DND-41 (cell line): ENCODE results near the gene NEDD9.

Source experiments
- ATAC-seq: fragments of 200-7000 bp; cut with Tn5 transposase; 3 replicates; pipeline ENCODE4 v1.9.1; 2021; ENCODE audit warnings: low read depth; ENCODE audit not compliant: insufficient read depth
- DNase-seq: peaks from one replicate; pipeline ENCODE4 v3.0.0-alpha.2; 2020
- H2AFZ ChIP-seq: 2 replicates; pipeline ENCODE4 v1.6.0; 2012; ENCODE audit warnings: low read depth, low read length
- H3K27ac ChIP-seq: 2 replicates; pipeline ENCODE4 v1.5.1; 2012; ENCODE audit warnings: low read length, inconsistent platforms
- H3K27me3 ChIP-seq: fragments of 200-600 bp; sonication (generic); 2 replicates; pipeline ENCODE4 v1.6.0; 2012; ENCODE audit warnings: low read length, mild to moderate bottlenecking, inconsistent platforms; ENCODE audit not compliant: insufficient read depth, poor library complexity
- H3K36me3 ChIP-seq: 2 replicates; pipeline ENCODE4 v1.5.1; 2012; ENCODE audit warnings: low read length, inconsistent platforms; ENCODE audit not compliant: insufficient read depth
- H3K4me1 ChIP-seq: 2 replicates; pipeline ENCODE4 v1.5.1; 2012; ENCODE audit warnings: mild to moderate bottlenecking, low read length; ENCODE audit not compliant: insufficient read depth
- H3K4me2 ChIP-seq: 2 replicates; pipeline ENCODE4 v1.6.0; 2012; ENCODE audit warnings: mild to moderate bottlenecking, moderate library complexity, low read length, inconsistent platforms; ENCODE audit not compliant: insufficient read depth
- H3K4me3 ChIP-seq, 2 experiments: fragments of 200-600 bp in 1 of 2; shearing (Covaris generic) in 1 of 2; 2 replicates each; pipeline ENCODE4 v1.5.1; 2012 to 2016; ENCODE audit warnings: inconsistent platforms in 2 of 2, low read length in 2 of 2, mild to moderate bottlenecking in 2 of 2, low read depth in 1 of 2, moderate library complexity in 1 of 2
- H3K79me2 ChIP-seq: 2 replicates; pipeline ENCODE4 v1.6.0; 2012; ENCODE audit warnings: low read length, inconsistent platforms; ENCODE audit not compliant: insufficient read depth
- H3K9ac ChIP-seq: 2 replicates; pipeline ENCODE4 v1.6.0; 2012; ENCODE audit warnings: low read depth, mild to moderate bottlenecking, inconsistent platforms, low read length, moderate library complexity
- H3K9me3 ChIP-seq: 2 replicates; pipeline ENCODE4 v1.5.1; 2012; ENCODE audit warnings: low read length, moderate library complexity, mild to moderate bottlenecking, inconsistent platforms; ENCODE audit not compliant: insufficient read depth, severe bottlenecking
- H4K20me1 ChIP-seq: 2 replicates; pipeline ENCODE4 v1.6.0; 2012; ENCODE audit warnings: low read length; ENCODE audit not compliant: insufficient read depth
- EZH2 ChIP-seq: IDR thresholded peaks from 3 replicates; pipeline ENCODE4 v1.6.1; 2012; ENCODE audit warnings: borderline replicate concordance, low read depth, mild to moderate bottlenecking, moderate library complexity, low read length, inconsistent platforms; ENCODE audit not compliant: severe bottlenecking
- TF ChIP-seq, protein P1 (sequence below): IDR thresholded peaks from 2 replicates; pipeline ENCODE4 v1.5.1; 2012; ENCODE audit warnings: borderline replicate concordance, low read length, moderate library complexity, mild to moderate bottlenecking; ENCODE audit not compliant: poor library complexity, severe bottlenecking; ENCODE audit errors: extremely low read depth

NEDD9 gene

DNA sequence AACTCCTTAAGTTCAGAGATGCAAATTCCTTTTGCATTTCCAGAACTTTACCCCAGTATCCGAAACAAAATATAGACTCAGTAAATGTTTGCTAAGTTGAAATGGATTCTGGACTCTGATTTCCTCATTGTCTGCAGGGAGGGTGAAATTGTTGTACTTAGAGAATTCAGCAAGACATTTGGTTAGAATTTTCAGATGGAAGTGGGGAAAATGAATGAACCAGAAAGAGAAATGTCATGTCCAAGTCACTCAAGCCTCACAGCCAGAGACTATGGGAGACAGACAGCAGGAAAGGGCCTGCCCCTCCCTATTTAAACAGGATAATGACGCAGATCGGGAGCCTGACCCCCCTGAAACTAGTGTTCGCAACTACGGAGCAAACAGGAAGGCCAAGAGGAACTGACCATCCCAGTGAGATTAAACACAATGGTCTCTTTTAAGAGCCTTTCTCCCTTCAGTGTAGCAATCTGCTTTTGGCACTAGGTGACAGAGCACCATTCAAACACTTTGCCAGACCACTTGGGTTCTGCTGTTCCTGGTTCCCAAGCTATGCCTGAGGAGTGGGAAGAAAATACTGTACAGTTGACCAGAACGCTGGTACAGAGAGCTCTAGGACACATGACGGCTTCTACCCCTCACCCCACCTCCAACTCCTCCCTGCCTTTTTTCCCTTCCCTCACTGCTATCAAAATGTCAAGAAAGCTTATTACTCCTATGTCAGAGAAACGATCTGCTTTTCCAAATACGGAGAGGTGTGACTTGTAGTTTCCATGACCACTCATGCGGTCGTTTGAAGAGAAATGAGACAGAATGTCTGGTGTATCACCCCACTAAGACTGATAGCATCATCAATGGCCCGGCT is 13.7 kb downstream of the NEDD9 start:
- DNase-seq (no peak), ATAC-seq (no peak)
- TF ChIP-seq, protein P1, sequence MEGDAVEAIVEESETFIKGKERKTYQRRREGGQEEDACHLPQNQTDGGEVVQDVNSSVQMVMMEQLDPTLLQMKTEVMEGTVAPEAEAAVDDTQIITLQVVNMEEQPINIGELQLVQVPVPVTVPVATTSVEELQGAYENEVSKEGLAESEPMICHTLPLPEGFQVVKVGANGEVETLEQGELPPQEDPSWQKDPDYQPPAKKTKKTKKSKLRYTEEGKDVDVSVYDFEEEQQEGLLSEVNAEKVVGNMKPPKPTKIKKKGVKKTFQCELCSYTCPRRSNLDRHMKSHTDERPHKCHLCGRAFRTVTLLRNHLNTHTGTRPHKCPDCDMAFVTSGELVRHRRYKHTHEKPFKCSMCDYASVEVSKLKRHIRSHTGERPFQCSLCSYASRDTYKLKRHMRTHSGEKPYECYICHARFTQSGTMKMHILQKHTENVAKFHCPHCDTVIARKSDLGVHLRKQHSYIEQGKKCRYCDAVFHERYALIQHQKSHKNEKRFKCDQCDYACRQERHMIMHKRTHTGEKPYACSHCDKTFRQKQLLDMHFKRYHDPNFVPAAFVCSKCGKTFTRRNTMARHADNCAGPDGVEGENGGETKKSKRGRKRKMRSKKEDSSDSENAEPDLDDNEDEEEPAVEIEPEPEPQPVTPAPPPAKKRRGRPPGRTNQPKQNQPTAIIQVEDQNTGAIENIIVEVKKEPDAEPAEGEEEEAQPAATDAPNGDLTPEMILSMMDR, result no peak
- TF ChIP-seq EZH2, result no peak
- Histone ChIP-seq H3K9ac (no peak overlapping the region), H3K27ac (no peak overlapping the region), H3K79me2 (no peaks in the 10 kb centered on the region), H3K4me2 (no peak overlapping the region), H2AFZ (no peak overlapping the region), H3K4me3 (no peak overlapping the region), H3K36me3 (no peaks in the 10 kb centered on the region), H3K4me1 (peaks cover 9% of the 10 kb centered on the region), H4K20me1 (no peaks in the 10 kb centered on the region), H3K27me3 (no peaks in the 10 kb centered on the region), H3K9me3 (no peaks in the 10 kb centered on the region)

DNA sequence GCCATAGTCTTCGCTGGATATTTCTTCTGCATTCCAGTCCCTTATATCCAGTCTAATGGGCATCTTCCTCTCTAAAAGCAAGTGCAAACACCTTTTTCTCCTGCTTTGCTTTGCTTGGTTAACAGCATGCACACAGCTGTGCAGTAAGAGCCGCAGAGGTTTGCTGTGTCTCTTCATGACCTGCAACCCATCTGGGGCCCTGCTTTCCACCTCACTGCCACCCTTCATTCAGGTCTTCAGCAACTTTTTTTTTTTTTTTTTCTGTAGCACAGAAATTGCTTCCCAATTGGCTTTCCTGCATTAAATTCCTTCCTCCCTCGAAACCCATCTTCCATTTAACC is 14.4 kb downstream of the NEDD9 start:
- no peaks in the 10 kb centered on the region for H3K9me3 ChIP-seq
- no peak overlapping the region for H3K9ac ChIP-seq
- TF ChIP-seq EZH2, result no peak
- TF ChIP-seq, protein P1, result no peak
- H2AFZ ChIP-seq, result no peak overlapping the region
- H3K4me1 ChIP-seq, result peaks cover 5% of the 10 kb centered on the region; the same call in 1 of the 2 replicates
- no peaks in the 10 kb centered on the region for H4K20me1 ChIP-seq
- ATAC-seq (no peak), DNase-seq (no peak)
- no peaks in the 10 kb centered on the region for H3K36me3 ChIP-seq
- no peak overlapping the region for H3K27ac ChIP-seq
- H3K27me3 ChIP-seq, result no peaks in the 10 kb centered on the region
- H3K4me3 ChIP-seq, result no peak overlapping the region
- no peak overlapping the region for H3K4me2 ChIP-seq
- no peaks in the 10 kb centered on the region for H3K79me2 ChIP-seq

DNA sequence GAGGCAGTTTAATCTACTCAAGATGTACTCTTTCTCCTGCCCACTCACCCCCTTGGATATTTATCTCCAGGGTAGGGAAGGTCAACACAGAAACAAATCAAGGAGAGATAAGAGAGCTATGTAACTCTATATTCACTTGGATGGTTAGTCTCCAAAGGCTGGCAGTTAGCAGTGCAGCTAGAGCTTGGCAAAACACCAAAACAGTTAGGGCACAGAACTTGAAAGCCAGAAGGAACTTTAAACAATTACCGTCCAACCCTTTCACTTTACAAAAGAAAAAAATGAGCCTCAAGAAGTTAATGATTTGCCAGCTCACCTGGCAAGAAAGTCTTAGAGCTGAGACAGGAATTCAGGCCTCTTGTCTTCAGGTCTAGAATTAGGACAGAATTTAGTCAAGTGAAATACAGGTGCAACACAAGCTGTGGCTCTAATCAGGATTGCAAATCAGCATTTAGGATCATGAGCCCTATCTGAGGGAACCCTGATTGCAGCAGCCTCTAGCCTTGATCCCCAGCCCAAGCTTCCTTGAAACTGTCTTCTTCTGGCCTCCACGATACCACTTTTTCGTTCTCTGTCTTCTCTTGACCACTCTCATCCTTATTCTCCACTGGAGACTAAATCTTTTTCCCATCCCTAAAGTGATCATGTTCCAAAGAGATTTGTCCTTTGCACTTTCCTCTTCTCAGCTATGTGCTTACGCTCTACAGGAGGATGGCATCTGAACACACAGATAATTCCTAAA is 14.9 kb downstream of the NEDD9 start:
- H3K9me3 ChIP-seq, result no peaks in the 10 kb centered on the region
- peak; percentile 58; the same call in 2 of the 3 replicates for ATAC-seq
- no peak overlapping the region for H2AFZ ChIP-seq
- H3K4me3 ChIP-seq, result no peak overlapping the region
- no peaks in the 10 kb centered on the region for H3K27me3 ChIP-seq
- DNase-seq, result no peak
- no peaks in the 10 kb centered on the region for H3K36me3 ChIP-seq
- peaks cover 5% of the 10 kb centered on the region; the same call in 1 of the 2 replicates for H3K4me1 ChIP-seq
- H3K27ac ChIP-seq, result no peak overlapping the region
- H4K20me1 ChIP-seq, result no peaks in the 10 kb centered on the region
- H3K4me2 ChIP-seq, result no peak overlapping the region
- no peak overlapping the region for H3K9ac ChIP-seq
- H3K79me2 ChIP-seq, result no peaks in the 10 kb centered on the region
- TF ChIP-seq EZH2, result no peak
- TF ChIP-seq, protein P1, result no peak
